SK-N-SH treated with all-trans-retinoic acid at 6 μM for 48 hours (cell line): Measurements from ENCODE around the gene BCL2A1.
A peak's percentile ranks its signal among the peaks of the same experiment; 100 is the strongest.

ENCODE experiments used
- ATAC-seq: fragments of 200-7000 bp; cut with Tn5 transposase; 3 replicates; pipeline ENCODE4 v1.9.1; 2020; ENCODE audit warnings: mild to moderate bottlenecking, moderate library complexity
- ARNTL ChIP-seq: fragments of 450-650 bp; formaldehyde crosslinking; IDR thresholded peaks from 2 replicates; pipeline ENCODE4 v1.5.0; 2020; ENCODE audit warnings: low read depth, mild to moderate bottlenecking, moderate library complexity, borderline replicate concordance
- BACH2 ChIP-seq: fragments of 250-450 bp; sonication (Bioruptor Pico); IDR thresholded peaks from 2 replicates; pipeline ENCODE4 v1.9.0; 2021; ENCODE audit warnings: mild to moderate bottlenecking, borderline replicate concordance
- CSDC2 ChIP-seq: fragments of 250-450 bp; sonication (Bioruptor Pico); IDR thresholded peaks from 2 replicates; pipeline ENCODE4 v1.5.0; 2020; ENCODE audit warnings: mild to moderate bottlenecking, moderate library complexity
- ESRRG ChIP-seq: fragments of 250-450 bp; sonication (Bioruptor Pico); IDR thresholded peaks from 2 replicates; pipeline ENCODE4 v1.6.1; 2021; ENCODE audit warnings: mild to moderate bottlenecking
- GLIS3 ChIP-seq: fragments of 250-450 bp; sonication (Bioruptor Pico); IDR thresholded peaks from 2 replicates; pipeline ENCODE4 v1.5.0; 2020; ENCODE audit warnings: mild to moderate bottlenecking, moderate library complexity
- ISL1 ChIP-seq: fragments of 250-450 bp; sonication (Bioruptor Pico); IDR thresholded peaks from 2 replicates; pipeline ENCODE4 v2.1.2; 2022; ENCODE audit warnings: mild to moderate bottlenecking, moderate library complexity
- OSR1 ChIP-seq: fragments of 250-450 bp; sonication (Bioruptor Pico); IDR thresholded peaks from 2 replicates; pipeline ENCODE4 v1.8.0; 2022; ENCODE audit warnings: moderate library complexity, mild to moderate bottlenecking, inconsistent platforms
- PPARA ChIP-seq: fragments of 250-450 bp; sonication (Bioruptor Pico); IDR thresholded peaks from 2 replicates; pipeline ENCODE4 v1.5.0; 2020; ENCODE audit warnings: mild to moderate bottlenecking, borderline replicate concordance
- RARB ChIP-seq: fragments of 250-450 bp; sonication (Bioruptor Pico); IDR thresholded peaks from 2 replicates; pipeline ENCODE4 v1.8.0; 2021; ENCODE audit warnings: mild to moderate bottlenecking, moderate library complexity
- SNAI2 ChIP-seq: fragments of 250-450 bp; sonication (Bioruptor Pico); IDR thresholded peaks from 2 replicates; pipeline ENCODE4 v1.5.0; 2020; ENCODE audit warnings: mild to moderate bottlenecking, moderate library complexity
- TCF4 ChIP-seq: fragments of 250-450 bp; sonication (Bioruptor Pico); IDR thresholded peaks from 2 replicates; pipeline ENCODE4 v1.8.0; 2021; ENCODE audit warnings: mild to moderate bottlenecking, moderate library complexity, borderline replicate concordance
- TOX ChIP-seq: fragments of 250-450 bp; sonication (Bioruptor Pico); IDR thresholded peaks from 2 replicates; pipeline ENCODE4 v1.8.0; 2021; ENCODE audit warnings: mild to moderate bottlenecking, moderate library complexity, borderline replicate concordance
- ZC3H10 ChIP-seq: fragments of 250-450 bp; sonication (Bioruptor Pico); IDR thresholded peaks from 2 replicates; pipeline ENCODE4 v1.5.1; 2021; ENCODE audit warnings: mild to moderate bottlenecking, moderate library complexity
- ZFP30 ChIP-seq: fragments of 450-650 bp; formaldehyde crosslinking; IDR thresholded peaks from 2 replicates; pipeline ENCODE4 v1.5.0; 2022; ENCODE audit warnings: mild to moderate bottlenecking, moderate library complexity
- ZNF565 ChIP-seq: fragments of 450-650 bp; formaldehyde crosslinking; conservative IDR thresholded peaks from 2 replicates; pipeline ENCODE4 v1.5.0; 2020; ENCODE audit warnings: low read depth, mild to moderate bottlenecking, moderate library complexity
- ZNF70 ChIP-seq: fragments of 450-650 bp; formaldehyde crosslinking; IDR thresholded peaks from 2 replicates; pipeline ENCODE4 v1.5.0; 2020; ENCODE audit warnings: mild to moderate bottlenecking, moderate library complexity
- ZNF8 ChIP-seq: fragments of 450-650 bp; formaldehyde crosslinking; IDR thresholded peaks from 2 replicates; pipeline ENCODE4 v1.5.0; 2020; ENCODE audit warnings: mild to moderate bottlenecking, moderate library complexity
- TF ChIP-seq, protein P1 (sequence below): fragments of 250-450 bp; sonication (Bioruptor Pico); IDR thresholded peaks from 2 replicates; pipeline ENCODE4 v1.8.0; 2020; ENCODE audit warnings: mild to moderate bottlenecking, moderate library complexity, borderline replicate concordance
- TF ChIP-seq, protein P2 (sequence below): fragments of 250-450 bp; sonication (Bioruptor Pico); IDR thresholded peaks from 2 replicates; pipeline ENCODE4 v1.5.1; 2021; ENCODE audit warnings: mild to moderate bottlenecking, moderate library complexity
- TF ChIP-seq, protein P3 (sequence below): fragments of 250-450 bp; sonication (Bioruptor Pico); IDR thresholded peaks from 2 replicates; pipeline ENCODE4 v1.8.0; 2021; ENCODE audit warnings: low read depth, mild to moderate bottlenecking, moderate library complexity, borderline replicate concordance
- TF ChIP-seq, protein P4 (sequence below): fragments of 250-450 bp; sonication (Bioruptor Pico); IDR thresholded peaks from 2 replicates; pipeline ENCODE4 v1.5.1; 2020; ENCODE audit warnings: low read depth, mild to moderate bottlenecking, moderate library complexity

BCL2A1 gene

DNA sequence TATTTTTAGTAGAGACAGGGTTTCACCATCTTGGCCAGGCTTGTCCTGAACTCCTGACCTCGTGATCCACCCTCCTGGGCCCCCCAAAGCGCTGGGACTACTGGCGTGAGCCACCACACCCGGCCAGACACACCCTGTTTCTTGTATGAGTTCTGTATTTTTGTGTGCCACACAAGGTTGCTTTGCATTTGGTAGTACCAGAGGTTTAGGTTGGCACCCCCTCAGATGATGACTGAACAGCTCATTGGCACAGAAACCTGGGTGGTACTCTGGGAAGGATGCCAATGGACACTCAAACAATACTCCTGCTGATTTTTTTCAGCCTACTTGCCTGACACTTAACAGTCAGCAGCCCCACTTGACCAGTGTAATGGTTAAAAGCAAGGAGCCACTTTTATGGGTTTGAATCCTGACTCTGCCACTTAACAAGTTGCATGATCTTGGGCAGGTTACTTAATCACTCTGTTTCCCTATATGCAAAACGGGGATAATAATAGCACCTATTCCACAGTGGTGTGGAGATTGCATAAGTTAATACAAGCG is 39.2 kb upstream of the BCL2A1 start:
- peak; percentile 55 for ATAC-seq
- no peak for TF ChIP-seq ZNF8
- no peak for TF ChIP-seq TOX
- TF ChIP-seq CSDC2 (CRISPR knock-in tag) = no peak
- no peak for TF ChIP-seq PPARA (CRISPR knock-in tag)
- TF ChIP-seq ZNF565 = no peak
- TF ChIP-seq RARB (CRISPR knock-in tag) = no peak
- no peak for TF ChIP-seq OSR1 (CRISPR knock-in tag)
- no peak for TF ChIP-seq ISL1 (CRISPR knock-in tag)
- no peak for TF ChIP-seq ZC3H10 (CRISPR knock-in tag)
- TF ChIP-seq, protein P1, sequence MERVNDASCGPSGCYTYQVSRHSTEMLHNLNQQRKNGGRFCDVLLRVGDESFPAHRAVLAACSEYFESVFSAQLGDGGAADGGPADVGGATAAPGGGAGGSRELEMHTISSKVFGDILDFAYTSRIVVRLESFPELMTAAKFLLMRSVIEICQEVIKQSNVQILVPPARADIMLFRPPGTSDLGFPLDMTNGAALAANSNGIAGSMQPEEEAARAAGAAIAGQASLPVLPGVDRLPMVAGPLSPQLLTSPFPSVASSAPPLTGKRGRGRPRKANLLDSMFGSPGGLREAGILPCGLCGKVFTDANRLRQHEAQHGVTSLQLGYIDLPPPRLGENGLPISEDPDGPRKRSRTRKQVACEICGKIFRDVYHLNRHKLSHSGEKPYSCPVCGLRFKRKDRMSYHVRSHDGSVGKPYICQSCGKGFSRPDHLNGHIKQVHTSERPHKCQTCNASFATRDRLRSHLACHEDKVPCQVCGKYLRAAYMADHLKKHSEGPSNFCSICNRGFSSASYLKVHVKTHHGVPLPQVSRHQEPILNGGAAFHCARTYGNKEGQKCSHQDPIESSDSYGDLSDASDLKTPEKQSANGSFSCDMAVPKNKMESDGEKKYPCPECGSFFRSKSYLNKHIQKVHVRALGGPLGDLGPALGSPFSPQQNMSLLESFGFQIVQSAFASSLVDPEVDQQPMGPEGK (CRISPR knock-in tag) = no peak
- no peak for TF ChIP-seq SNAI2 (CRISPR knock-in tag)
- TF ChIP-seq, protein P2, sequence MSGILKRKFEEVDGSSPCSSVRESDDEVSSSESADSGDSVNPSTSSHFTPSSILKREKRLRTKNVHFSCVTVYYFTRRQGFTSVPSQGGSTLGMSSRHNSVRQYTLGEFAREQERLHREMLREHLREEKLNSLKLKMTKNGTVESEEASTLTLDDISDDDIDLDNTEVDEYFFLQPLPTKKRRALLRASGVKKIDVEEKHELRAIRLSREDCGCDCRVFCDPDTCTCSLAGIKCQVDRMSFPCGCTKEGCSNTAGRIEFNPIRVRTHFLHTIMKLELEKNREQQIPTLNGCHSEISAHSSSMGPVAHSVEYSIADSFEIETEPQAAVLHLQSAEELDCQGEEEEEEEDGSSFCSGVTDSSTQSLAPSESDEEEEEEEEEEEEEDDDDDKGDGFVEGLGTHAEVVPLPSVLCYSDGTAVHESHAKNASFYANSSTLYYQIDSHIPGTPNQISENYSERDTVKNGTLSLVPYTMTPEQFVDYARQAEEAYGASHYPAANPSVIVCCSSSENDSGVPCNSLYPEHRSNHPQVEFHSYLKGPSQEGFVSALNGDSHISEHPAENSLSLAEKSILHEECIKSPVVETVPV = no peak
- no peak for TF ChIP-seq GLIS3
- TF ChIP-seq, protein P3, sequence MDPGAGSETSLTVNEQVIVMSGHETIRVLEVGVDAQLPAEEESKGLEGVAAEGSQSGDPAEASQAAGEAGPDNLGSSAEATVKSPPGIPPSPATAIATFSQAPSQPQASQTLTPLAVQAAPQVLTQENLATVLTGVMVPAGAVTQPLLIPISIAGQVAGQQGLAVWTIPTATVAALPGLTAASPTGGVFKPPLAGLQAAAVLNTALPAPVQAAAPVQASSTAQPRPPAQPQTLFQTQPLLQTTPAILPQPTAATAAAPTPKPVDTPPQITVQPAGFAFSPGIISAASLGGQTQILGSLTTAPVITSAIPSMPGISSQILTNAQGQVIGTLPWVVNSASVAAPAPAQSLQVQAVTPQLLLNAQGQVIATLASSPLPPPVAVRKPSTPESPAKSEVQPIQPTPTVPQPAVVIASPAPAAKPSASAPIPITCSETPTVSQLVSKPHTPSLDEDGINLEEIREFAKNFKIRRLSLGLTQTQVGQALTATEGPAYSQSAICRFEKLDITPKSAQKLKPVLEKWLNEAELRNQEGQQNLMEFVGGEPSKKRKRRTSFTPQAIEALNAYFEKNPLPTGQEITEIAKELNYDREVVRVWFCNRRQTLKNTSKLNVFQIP = no peak
- TF ChIP-seq ESRRG (CRISPR knock-in tag) = no peak

DNA sequence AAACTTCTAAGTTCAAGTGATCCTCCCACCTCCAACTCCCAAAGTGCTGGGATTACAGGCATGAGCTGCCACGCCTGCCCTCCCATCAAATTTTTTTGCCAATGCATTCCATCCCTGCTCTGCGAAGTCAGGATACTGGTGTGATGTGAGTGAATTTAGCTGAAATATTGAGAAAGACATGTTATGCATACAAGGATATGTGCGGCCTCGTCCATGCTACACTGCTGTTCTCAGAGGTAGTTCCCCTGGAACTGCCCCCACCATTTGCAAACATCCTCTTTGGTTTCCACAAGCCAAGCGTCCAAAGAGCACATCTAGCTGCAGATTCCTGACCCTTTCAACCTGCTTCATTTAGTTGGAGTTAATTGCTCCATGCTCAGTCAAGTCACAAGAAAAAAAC is 36.5 kb upstream of the BCL2A1 start:
- TF ChIP-seq PPARA (CRISPR knock-in tag) (no peak), BACH2 (CRISPR knock-in tag) (no peak), SNAI2 (CRISPR knock-in tag) (no peak), ZNF70 (CRISPR knock-in tag) (no peak), TCF4 (CRISPR knock-in tag) (no peak), ZNF565 (no peak)
- TF ChIP-seq, protein P2 = no peak
- TF ChIP-seq, protein P1 (CRISPR knock-in tag) = no peak
- ATAC-seq = no peak

DNA sequence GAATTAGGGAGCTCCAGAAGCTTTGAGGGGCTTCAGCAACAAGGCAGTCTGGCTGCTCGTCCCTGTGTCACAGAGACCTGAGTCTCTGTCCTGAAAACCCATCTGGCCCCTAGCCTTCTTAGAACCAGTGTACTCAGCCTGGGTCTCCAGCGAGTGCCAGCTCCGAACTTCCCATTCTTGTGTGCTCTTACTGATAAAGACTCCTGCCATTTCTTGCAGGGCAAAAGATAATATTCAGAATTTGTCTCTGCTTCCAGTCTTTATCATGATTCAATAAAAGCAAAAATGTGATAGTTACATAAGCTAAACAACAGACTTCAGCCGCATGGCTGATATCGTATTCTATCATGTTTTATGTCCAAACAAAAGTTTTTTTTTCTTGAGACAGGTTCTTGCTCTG is 36.0 kb upstream of the BCL2A1 start:
- no peak for TF ChIP-seq ARNTL (CRISPR knock-in tag)
- no peak for TF ChIP-seq BACH2 (CRISPR knock-in tag)
- TF ChIP-seq RARB (CRISPR knock-in tag) = no peak
- no peak for TF ChIP-seq TCF4 (CRISPR knock-in tag)
- TF ChIP-seq, protein P4, sequence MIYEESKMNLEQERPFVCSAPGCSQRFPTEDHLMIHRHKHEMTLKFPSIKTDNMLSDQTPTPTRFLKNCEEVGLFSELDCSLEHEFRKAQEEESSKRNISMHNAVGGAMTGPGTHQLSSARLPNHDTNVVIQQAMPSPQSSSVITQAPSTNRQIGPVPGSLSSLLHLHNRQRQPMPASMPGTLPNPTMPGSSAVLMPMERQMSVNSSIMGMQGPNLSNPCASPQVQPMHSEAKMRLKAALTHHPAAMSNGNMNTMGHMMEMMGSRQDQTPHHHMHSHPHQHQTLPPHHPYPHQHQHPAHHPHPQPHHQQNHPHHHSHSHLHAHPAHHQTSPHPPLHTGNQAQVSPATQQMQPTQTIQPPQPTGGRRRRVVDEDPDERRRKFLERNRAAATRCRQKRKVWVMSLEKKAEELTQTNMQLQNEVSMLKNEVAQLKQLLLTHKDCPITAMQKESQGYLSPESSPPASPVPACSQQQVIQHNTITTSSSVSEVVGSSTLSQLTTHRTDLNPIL (CRISPR knock-in tag) = no peak
- TF ChIP-seq ZFP30 (CRISPR knock-in tag) = no peak
- no peak for TF ChIP-seq OSR1 (CRISPR knock-in tag)
- TF ChIP-seq ZNF8 = no peak
- ATAC-seq = no peak
